GM06990 (cell line): ENCODE results near the gene TMEM151B.

ENCODE experiments used
- DNase-seq: peaks from one replicate; pipeline ENCODE4 v3.0.0-alpha.2; 2011; ENCODE audit not compliant: insufficient read length; ENCODE audit errors: extremely low read depth
- H3K27me3 ChIP-seq: replicated peaks from 2 replicates; pipeline ENCODE4 v1.6.0; 2011; ENCODE audit warnings: low read length; ENCODE audit not compliant: control insufficient read depth, insufficient read depth
- H3K36me3 ChIP-seq: 2 replicates; pipeline ENCODE4 v1.5.1; 2011; ENCODE audit warnings: low read length; ENCODE audit not compliant: control insufficient read depth, insufficient read depth
- H3K4me3 ChIP-seq: replicated peaks from 2 replicates; pipeline ENCODE4 v1.5.1; 2011; ENCODE audit warnings: low read depth, mild to moderate bottlenecking, control low read depth, low read length
- CTCF ChIP-seq: IDR thresholded peaks from 2 replicates; pipeline ENCODE4 v1.5.1; 2011; ENCODE audit warnings: low read length, control low read depth, mild to moderate bottlenecking, inconsistent platforms; ENCODE audit not compliant: insufficient read depth, poor library complexity, severe bottlenecking

Gene TMEM151B

GRCh38 chr6:44309092-44309491 is 38.8 kb downstream of the TMEM151B start:
- H3K4me3 ChIP-seq, result no peak overlapping the region
- H3K36me3 ChIP-seq, result peaks cover 32% of the 10 kb centered on the region
- no peak for DNase-seq
- no peak for TF ChIP-seq CTCF
- H3K27me3 ChIP-seq, result no peaks in the 10 kb centered on the region

- H3K27me3 ChIP-seq, result no peaks in the 10 kb centered on the region
- TF ChIP-seq CTCF, result no peak
- H3K36me3 ChIP-seq, result peaks cover 28% of the 10 kb centered on the region
- no peak overlapping the region for H3K4me3 ChIP-seq
- DNase-seq, result no peak
Measured at GRCh38 chr6:44309631-44310030, 39.4 kb downstream of the TMEM151B start.

DNA sequence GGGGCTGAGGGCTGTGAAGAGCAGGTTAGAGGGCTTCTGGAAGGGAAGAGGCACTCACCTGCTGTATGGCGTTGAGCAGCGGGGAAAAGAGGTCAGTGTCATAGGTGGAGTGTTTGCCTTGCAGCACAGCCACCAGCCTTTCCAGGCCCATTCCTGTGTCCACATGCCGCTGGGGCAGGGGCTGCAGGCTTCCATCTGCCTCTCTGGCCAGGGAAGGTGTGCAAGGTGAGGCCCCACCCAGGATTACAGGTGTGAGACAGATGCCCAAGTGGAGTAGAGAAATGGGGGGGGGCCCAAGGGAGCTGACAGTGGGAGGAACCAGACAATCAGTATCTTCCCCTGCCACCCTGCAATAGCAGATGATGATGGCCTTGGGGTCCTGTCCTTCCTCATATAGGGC is 40.0 kb downstream of the TMEM151B start:
- DNase-seq, result no peak
- TF ChIP-seq CTCF, result no peak
- Histone ChIP-seq H3K4me3 (no peak overlapping the region), H3K36me3 (peaks cover 23% of the 10 kb centered on the region), H3K27me3 (no peaks in the 10 kb centered on the region)

DNA sequence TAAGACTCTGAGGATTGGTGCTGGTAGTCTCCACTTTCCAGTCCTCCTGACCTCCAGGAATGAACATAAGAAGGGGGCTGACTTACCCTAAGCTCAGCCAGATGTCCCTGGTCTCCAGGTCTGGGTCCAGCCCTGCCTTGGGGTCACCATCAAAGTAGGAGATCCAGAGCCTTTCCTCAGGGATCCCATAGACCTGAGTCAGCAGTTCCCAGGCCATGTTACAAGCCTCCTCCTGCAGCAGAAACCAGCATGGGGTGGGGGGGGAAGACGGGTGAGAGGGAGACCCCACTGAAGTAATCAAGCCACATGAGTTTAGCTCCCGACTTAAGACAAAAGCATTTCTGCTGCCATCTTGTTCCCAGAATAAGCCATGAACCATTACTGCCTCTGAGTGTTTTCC is 41.1 kb downstream of the TMEM151B start:
- Histone ChIP-seq H3K36me3 (peaks cover 23% of the 10 kb centered on the region), H3K27me3 (no peaks in the 10 kb centered on the region), H3K4me3 (no peak overlapping the region)
- TF ChIP-seq CTCF, result no peak
- no peak for DNase-seq

DNA sequence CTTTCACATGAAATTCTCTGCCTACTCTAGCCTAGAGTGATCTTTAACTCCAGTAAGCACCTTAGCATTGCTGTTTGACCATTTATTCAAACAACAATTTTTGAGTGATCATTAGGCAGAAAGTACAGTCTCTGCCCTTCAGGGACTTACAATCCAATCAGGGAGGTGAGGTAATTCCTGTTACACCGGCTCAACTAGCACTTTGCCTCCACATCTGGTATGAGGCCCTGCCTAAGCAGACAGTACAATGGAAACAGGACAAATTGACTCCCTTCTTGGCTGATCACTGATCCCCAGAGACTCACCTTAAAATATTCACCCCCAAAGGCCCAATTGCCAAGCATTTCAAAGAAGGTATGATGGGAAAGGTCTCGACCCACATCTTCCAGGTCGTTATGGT is 41.5 kb downstream of the TMEM151B start:
- TF ChIP-seq CTCF, result no peak
- Histone ChIP-seq H3K4me3 (no peak overlapping the region), H3K36me3 (peaks cover 20% of the 10 kb centered on the region), H3K27me3 (no peaks in the 10 kb centered on the region)
- DNase-seq, result no peak
